ENCODE results near the gene PTPMT1. TPM values are rescaled to one million over a fixed set of nuclear protein-coding genes. Genes with fewer than 3 reads are reported as not detected.

Gene PTPMT1
- polyA plus RNA-seq, 2 of the 4 experiments (the other 2 are of a cell fraction), result 63.4 to 69.2 TPM

DNA sequence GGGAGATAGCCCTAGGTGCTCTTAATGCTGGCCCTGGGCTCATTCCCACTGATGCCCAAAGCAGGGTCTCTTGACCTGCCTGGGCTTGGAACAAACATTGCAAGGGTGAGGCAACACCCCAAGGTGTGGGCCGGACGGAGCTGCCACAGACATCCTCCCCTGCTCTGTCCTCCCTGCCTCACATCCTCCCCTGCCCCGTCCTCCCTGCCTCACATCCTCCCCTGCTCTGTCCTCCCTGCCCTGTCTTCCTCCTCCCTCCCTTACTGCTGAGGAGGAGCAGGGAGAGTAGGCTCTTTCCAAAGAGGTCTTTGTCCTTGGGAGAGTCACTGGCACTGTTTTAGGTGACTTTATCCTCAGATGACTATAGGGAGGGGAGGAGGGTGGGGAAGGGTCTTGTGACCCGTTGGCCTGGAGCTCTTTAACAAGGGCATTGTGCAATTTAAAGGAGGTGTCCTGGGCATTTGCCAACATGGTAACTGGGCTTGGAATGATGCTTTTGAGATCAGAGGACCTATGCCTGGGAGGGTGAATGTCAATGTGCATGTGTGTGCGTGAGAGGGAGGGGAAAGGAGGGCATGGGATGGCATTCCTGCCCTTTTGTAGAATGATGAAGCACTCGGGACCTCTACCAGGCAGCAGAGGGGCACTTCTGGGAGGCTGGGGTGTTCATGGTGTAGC is 21.8 kb downstream of the PTPMT1 start:
- Histone ChIP-seq H3K9me3 (no peaks in the 10 kb centered on the region), H3K4me3 (no peak overlapping the region), H3K4me2 (no peak overlapping the region), H3K27ac (no peak overlapping the region), H3K4me1 (no peaks in the 10 kb centered on the region)
- FAIRE-seq (no peak), ATAC-seq (peak; percentile 19 to 29; a peak in 4 of 6 replicates), DNase-seq (ENCODE audit: low read depth in 1 of 2, low spot score in 1 of 2) (no peak)
- TF ChIP-seq CEBPB (IDR thresholded peaks at IDR 0.05) (peak in 1 of 2 experiments; percentile 26; a peak in 1 of 4 replicates), NR3C1 (IDR thresholded peaks at IDR 0.05) (no peak), CBX2 (IDR thresholded peaks at IDR 0.05; ENCODE audit: borderline replicate concordance, low read depth) (no peak), MAZ (IDR thresholded peaks at IDR 0.05; ENCODE audit: borderline replicate concordance, low read depth, low read length) (no peak)
- TF ChIP-seq, protein P1, sequence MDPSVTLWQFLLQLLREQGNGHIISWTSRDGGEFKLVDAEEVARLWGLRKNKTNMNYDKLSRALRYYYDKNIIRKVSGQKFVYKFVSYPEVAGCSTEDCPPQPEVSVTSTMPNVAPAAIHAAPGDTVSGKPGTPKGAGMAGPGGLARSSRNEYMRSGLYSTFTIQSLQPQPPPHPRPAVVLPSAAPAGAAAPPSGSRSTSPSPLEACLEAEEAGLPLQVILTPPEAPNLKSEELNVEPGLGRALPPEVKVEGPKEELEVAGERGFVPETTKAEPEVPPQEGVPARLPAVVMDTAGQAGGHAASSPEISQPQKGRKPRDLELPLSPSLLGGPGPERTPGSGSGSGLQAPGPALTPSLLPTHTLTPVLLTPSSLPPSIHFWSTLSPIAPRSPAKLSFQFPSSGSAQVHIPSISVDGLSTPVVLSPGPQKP (IDR thresholded peaks at IDR 0.05; ENCODE audit: low read depth, low read length), result no peak
- CTCF ChIA-PET, result interaction anchor here (0.5 to 1.5 kb wide), 4 partner anchors 13 to 35 kb away, joined by 3 to 5 read pairs (median 4); no protein-coding TSS in a partner anchor
- POLR2A ChIA-PET, result interaction anchor here (1.0 kb wide), 1 partner anchor 22 kb away, joined by 3 read pairs; the partner anchor contains the start of gene PTPMT1
- WGBS (ENCODE audit: missing lambda C conversion rate), result 60% methylated on average over 6 of the region's 6 CpGs

DNA sequence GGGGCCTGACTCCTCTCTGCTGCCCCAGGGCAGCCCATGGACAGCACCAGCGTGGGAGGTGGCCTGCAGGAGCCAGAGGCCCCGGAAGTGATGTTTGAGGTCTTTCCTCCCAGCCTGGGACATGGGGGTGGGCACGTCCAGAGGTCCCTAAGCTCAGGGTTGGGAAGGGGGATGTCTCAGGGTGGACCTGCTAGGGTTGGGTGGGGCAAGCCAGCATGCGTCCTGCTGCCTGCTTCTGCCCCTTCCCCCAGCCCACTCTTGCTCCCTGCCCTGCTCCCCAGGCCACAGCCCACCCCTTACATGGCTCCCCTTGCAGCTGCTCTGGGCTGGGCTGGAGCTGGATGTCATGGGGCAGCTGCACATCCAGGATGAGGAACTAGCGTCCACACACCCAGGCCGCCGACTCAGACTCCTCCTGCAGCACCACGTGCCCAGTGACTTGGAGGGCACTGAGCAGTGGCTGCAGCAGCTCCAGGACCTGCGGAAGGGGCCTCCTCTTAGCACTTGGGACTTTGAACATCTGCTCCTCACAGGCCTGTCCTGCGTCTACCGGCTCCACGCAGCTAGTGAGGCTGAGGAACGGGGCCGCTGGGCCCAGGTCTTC is 22.4 kb downstream of the PTPMT1 start:
- POLR2A ChIA-PET, result interaction anchor here (0.6 kb wide), 1 partner anchor 21 kb away, joined by 5 read pairs; no protein-coding TSS in a partner anchor
- ATAC-seq, result peak; percentile 17 to 30; a peak in 4 of 6 replicates

More for the DNA sequence above, 22.4 kb downstream of the PTPMT1 start:
- 78% methylated on average over 10 of the region's 14 CpGs for WGBS (ENCODE audit: missing lambda C conversion rate)
- DNase-seq (ENCODE audit: low read depth in 1 of 2, low spot score in 1 of 2) (no peak), FAIRE-seq (no peak)
- H3K27ac ChIP-seq, result no peak overlapping the region
- H3K4me3 ChIP-seq, result no peak overlapping the region
- no peaks in the 10 kb centered on the region for H3K9me3 ChIP-seq
- no peaks in the 10 kb centered on the region for H3K4me1 ChIP-seq
- CTCF ChIA-PET, result interaction anchor here (1.3 to 1.5 kb wide), 4 partner anchors 9 to 36 kb away, joined by 3 to 5 read pairs (median 4); partner anchors contain the start of genes KBTBD4 and NDUFS3
- H3K4me2 ChIP-seq, result no peak overlapping the region
- TF ChIP-seq SREBF2 (IDR thresholded peaks at IDR 0.05), result no peak
- TF ChIP-seq, protein P2, sequence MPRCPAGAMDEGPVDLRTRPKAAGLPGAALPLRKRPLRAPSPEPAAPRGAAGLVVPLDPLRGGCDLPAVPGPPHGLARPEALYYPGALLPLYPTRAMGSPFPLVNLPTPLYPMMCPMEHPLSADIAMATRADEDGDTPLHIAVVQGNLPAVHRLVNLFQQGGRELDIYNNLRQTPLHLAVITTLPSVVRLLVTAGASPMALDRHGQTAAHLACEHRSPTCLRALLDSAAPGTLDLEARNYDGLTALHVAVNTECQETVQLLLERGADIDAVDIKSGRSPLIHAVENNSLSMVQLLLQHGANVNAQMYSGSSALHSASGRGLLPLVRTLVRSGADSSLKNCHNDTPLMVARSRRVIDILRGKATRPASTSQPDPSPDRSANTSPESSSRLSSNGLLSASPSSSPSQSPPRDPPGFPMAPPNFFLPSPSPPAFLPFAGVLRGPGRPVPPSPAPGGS (IDR thresholded peaks at IDR 0.05), result no peak
- TF ChIP-seq FOXS1 (CRISPR knock-in tag; IDR thresholded peaks at IDR 0.05), result no peak
- TF ChIP-seq, protein P3, sequence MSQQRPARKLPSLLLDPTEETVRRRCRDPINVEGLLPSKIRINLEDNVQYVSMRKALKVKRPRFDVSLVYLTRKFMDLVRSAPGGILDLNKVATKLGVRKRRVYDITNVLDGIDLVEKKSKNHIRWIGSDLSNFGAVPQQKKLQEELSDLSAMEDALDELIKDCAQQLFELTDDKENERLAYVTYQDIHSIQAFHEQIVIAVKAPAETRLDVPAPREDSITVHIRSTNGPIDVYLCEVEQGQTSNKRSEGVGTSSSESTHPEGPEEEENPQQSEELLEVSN (IDR thresholded peaks at IDR 0.05; ENCODE audit: borderline replicate concordance, low read depth), result no peak
- no peak for TF ChIP-seq RFX5 (IDR thresholded peaks at IDR 0.05)
- TF ChIP-seq HEYL (CRISPR knock-in tag; IDR thresholded peaks at IDR 0.05), result no peak
- no peak for TF ChIP-seq ESRRA (IDR thresholded peaks at IDR 0.05; ENCODE audit: borderline replicate concordance, low read length)
- TF ChIP-seq, protein P4, sequence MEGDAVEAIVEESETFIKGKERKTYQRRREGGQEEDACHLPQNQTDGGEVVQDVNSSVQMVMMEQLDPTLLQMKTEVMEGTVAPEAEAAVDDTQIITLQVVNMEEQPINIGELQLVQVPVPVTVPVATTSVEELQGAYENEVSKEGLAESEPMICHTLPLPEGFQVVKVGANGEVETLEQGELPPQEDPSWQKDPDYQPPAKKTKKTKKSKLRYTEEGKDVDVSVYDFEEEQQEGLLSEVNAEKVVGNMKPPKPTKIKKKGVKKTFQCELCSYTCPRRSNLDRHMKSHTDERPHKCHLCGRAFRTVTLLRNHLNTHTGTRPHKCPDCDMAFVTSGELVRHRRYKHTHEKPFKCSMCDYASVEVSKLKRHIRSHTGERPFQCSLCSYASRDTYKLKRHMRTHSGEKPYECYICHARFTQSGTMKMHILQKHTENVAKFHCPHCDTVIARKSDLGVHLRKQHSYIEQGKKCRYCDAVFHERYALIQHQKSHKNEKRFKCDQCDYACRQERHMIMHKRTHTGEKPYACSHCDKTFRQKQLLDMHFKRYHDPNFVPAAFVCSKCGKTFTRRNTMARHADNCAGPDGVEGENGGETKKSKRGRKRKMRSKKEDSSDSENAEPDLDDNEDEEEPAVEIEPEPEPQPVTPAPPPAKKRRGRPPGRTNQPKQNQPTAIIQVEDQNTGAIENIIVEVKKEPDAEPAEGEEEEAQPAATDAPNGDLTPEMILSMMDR (IDR thresholded peaks at IDR 0.05), result no peak
- TF ChIP-seq, protein P5, sequence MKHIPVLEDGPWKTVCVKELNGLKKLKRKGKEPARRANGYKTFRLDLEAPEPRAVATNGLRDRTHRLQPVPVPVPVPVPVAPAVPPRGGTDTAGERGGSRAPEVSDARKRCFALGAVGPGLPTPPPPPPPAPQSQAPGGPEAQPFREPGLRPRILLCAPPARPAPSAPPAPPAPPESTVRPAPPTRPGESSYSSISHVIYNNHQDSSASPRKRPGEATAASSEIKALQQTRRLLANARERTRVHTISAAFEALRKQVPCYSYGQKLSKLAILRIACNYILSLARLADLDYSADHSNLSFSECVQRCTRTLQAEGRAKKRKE (CRISPR knock-in tag; IDR thresholded peaks at IDR 0.05; ENCODE audit: low read depth), result no peak

Data from A549 (cell line).